GM12873 (cell line): ENCODE measurements around the gene NUDT19.

Experiments
- TF ChIP-seq, protein P1 (sequence below): IDR thresholded peaks from 2 replicates; pipeline ENCODE4 v1.5.1; 2012; ENCODE audit warnings: low read depth, mild to moderate bottlenecking, moderate library complexity, low read length, control low read depth; ENCODE audit not compliant: insufficient read depth; ENCODE audit errors: missing control alignments

NUDT19 gene

DNA sequence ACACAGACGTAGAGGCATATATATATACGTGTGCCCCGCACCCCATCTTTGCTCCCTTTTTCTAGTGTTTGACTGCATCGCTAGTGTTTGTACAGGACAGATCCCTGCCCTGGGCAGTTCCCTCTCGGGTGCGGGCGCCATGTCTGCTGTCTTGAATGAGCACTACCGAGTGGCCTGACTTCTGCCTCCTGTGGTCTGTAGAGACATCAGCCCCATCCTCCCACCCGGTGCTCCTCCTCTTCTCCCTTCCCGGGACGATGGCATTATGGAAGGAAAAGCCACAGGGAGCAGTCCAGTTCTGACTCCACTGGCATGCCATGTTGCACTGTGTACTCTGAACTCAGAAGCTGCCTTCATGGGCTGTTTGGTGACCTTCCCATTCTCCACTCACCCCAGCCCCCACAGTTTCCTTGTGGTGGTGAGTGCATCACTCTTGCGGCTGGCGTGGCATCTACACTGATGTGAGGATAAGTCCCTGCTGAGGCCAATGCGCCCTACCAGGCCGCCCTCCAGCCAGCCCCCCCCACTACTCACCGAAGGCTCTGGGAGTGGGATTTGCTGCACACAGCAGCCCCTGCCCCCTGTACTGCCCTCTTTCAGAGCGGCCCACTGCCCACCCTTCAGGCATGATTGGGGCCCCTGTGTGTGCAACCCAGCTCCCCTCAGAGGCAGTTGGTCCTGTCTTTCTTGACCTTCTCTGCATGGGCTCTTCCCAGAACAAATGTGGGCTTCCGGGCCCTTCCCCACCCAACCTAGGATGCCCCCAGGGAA lies 53.1 kb downstream of the NUDT19 start:
- TF ChIP-seq, protein P1, sequence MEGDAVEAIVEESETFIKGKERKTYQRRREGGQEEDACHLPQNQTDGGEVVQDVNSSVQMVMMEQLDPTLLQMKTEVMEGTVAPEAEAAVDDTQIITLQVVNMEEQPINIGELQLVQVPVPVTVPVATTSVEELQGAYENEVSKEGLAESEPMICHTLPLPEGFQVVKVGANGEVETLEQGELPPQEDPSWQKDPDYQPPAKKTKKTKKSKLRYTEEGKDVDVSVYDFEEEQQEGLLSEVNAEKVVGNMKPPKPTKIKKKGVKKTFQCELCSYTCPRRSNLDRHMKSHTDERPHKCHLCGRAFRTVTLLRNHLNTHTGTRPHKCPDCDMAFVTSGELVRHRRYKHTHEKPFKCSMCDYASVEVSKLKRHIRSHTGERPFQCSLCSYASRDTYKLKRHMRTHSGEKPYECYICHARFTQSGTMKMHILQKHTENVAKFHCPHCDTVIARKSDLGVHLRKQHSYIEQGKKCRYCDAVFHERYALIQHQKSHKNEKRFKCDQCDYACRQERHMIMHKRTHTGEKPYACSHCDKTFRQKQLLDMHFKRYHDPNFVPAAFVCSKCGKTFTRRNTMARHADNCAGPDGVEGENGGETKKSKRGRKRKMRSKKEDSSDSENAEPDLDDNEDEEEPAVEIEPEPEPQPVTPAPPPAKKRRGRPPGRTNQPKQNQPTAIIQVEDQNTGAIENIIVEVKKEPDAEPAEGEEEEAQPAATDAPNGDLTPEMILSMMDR, result no peak

DNA sequence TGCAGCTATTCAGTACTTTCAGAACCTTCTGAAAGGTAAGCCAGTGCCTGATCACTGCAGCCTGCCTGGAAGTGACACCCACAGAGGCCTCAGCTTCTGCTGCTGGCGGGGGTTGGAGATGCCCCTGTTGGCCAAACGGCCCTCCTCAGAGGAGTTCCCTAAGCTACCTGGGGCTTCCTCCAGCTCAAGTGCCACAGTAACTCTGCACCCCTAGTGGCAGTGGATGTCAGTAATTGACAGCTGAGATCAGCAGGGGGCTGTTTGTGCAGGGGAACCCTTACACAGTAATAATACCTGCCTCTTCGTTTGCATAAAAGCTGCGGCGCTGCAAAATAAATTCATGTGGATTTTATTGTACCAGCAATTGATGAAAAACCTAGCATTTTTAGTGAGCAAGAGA lies 56.9 kb downstream of the NUDT19 start:
- TF ChIP-seq, protein P1, result peak; percentile 50

DNA sequence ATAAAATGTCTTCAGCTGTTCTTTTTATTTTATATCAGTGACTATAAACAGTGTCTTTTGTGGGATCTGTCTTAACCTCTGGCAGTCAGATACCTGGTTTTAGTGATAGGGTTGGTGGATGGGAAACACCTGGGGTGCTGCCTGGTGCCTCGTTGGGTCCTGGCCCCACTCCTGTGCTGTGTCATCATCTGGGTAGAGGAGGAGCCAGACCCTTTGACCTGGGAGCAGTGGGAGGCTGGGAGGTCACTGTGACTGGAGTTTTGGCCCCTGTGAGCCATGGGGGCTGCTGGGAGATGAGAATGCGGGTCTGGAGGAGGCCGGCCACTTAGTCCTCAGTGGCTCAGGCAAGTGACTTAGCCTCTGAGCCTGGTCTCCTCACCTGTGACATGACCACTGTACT lies 57.3 kb downstream of the NUDT19 start:
- TF ChIP-seq, protein P1, result no peak

DNA sequence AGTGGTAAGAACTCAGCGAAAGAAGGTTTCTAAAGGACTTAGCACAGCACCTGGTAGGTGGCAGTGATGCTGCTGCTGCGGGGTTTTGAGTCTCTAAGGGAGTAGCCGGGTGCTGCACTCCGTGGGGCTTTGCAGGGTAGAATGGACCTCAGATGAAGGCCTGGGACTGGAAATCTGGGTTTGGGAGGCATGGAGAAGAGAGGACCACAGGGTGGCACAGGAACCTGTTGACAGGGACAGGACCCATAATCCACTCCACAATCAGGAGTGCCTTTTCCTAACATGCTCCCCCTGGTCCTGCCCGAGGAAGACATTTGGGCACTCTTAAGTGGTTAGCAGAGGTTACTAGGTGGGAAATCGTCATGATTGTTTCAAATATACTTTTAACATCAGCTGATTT lies 57.7 kb downstream of the NUDT19 start:
- TF ChIP-seq, protein P1, result no peak

DNA sequence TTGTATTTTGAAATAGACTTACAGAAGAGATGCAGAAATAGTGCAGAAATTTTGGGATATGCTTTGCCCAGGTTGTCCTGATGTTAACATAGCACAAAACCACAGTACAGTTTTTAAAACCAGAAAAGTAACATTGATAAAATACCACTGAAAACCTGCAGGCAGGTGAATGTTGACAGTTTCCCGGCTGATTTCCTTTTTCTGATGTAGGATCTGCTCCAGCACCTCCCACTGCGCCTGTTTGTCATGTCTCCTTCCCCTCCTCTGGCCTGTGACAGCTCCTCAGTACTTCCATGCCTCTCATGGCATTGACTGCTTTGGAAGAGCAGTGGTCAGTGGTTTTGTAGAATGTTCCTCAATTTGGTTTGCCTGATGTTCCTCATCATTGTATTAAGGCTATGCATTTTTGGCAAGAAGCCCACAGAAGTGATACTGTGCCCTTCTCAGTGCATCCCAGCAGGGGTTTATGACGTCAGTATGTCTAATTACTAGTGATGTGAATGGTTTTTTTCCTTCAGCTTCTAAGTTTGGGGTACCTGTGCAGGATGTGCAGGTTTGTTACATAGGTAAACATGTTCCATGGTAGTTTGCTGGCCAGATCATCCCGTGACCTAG lies 58.9 kb downstream of the NUDT19 start:
- TF ChIP-seq, protein P1, result no peak

DNA sequence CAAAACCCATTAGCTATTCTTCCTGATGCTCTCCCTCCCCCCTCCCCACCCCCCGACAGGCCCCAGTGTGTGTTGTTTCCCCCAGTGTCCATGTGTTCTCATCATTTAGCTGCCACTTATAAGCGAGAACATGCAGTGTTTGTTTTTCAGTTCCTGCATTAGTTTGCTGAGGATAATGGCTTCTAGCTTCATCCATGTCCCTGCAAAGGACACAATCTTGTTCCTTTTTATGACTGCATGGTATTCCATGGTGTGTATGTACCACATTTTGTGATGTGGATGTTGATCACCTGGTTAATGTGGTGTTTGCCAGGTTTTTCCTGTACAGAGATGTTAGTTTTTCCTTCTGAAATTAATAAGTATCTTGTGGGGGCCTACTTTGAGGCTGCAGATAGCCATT lies 59.4 kb downstream of the NUDT19 start:
- TF ChIP-seq, protein P1, result no peak

DNA sequence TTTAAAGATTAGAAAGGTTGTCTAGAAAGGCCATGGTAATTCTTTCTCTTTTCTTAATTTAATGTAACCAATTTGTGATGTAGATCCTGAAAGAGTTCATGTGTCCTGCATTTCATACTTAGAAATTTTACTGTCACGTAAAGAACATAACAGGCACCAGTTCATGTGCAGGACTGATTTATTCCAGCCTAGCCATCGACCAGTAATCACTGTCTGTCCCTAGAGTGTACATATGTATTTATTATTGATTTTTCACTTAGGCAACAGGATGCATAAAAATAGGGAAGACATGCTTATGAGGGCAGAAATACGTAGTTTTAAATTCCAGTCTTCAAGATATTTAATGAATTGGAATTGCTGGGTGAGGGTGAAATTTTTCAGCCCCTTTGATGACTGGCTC lies 65.6 kb downstream of the NUDT19 start:
- TF ChIP-seq, protein P1, result no peak
